A549 (cell line): ENCODE data around the gene TBX1.

ENCODE experiments used
- BHLHE40 ChIP-seq: IDR thresholded peaks from 2 replicates; pipeline ENCODE4 v1.6.1; 2012; ENCODE audit warnings: low read depth, low read length, inconsistent platforms
- CBX8 ChIP-seq: fragments of 200-600 bp; sonication (generic); IDR thresholded peaks from 2 replicates; pipeline ENCODE4 v1.6.1; 2016
- CEBPB ChIP-seq, 2 experiments: fragments of >200 bp in 1 of 2; sonication (Bioruptor Twin) in 1 of 2; formaldehyde crosslinking in 1 of 2; IDR thresholded peaks; 2 replicates each; pipeline ENCODE4 v1.6.1; 2012 to 2016
- CHD2 ChIP-seq: fragments of 150-350 bp; IDR thresholded peaks from 2 replicates; pipeline ENCODE4 v1.6.1; 2014; ENCODE audit warnings: low read length; ENCODE audit not compliant: partially characterized antibody
- HDAC2 ChIP-seq: fragments of 200-600 bp; sonication (generic); IDR thresholded peaks from 2 replicates; pipeline ENCODE4 v1.6.1; 2016
- JUNB ChIP-seq: fragments of >200 bp; sonication (Bioruptor Twin); formaldehyde crosslinking; IDR thresholded peaks from 2 replicates; pipeline ENCODE4 v1.6.1; 2016
- NFE2L2 ChIP-seq: fragments of 150-350 bp; conservative IDR thresholded peaks from 2 replicates; pipeline ENCODE4 v1.6.1; 2014; ENCODE audit warnings: low read length
- POLR2A ChIP-seq: IDR thresholded peaks from 2 replicates; pipeline ENCODE4 v1.6.1; 2012; ENCODE audit warnings: mild to moderate bottlenecking, low read length
- RAD21 ChIP-seq, 2 experiments: fragments of >200 bp in 1 of 2; sonication (Bioruptor Twin) in 1 of 2; formaldehyde crosslinking in 1 of 2; IDR thresholded peaks in 1 of 2; conservative IDR thresholded peaks in 1 of 2; 2 replicates in 1 of 2; 3 replicates in 1 of 2; pipeline ENCODE4 v1.6.1; 2012 to 2018; ENCODE audit warnings: inconsistent platforms in 1 of 2
- SMC3 ChIP-seq: fragments of >200 bp; sonication (Bioruptor Twin); formaldehyde crosslinking; IDR thresholded peaks from 3 replicates; pipeline ENCODE4 v1.6.1; 2018; ENCODE audit warnings: inconsistent platforms
- TF ChIP-seq, protein P1 (sequence below): fragments of >200 bp; sonication (Bioruptor Twin); formaldehyde crosslinking; IDR thresholded peaks from 3 replicates; pipeline ENCODE4 v1.6.1; 2016
- TF ChIP-seq, protein P2 (sequence below): fragments of >200 bp; sonication (Bioruptor Twin); formaldehyde crosslinking; IDR thresholded peaks from 3 replicates; pipeline ENCODE4 v1.5.1; 2016
- TF ChIP-seq, protein P3 (sequence below): fragments of 200-600 bp; sonication (generic); IDR thresholded peaks from 2 replicates; pipeline ENCODE4 v1.6.1; 2016; ENCODE audit warnings: antibody characterized with exemption, mild to moderate bottlenecking, moderate library complexity

DNA sequence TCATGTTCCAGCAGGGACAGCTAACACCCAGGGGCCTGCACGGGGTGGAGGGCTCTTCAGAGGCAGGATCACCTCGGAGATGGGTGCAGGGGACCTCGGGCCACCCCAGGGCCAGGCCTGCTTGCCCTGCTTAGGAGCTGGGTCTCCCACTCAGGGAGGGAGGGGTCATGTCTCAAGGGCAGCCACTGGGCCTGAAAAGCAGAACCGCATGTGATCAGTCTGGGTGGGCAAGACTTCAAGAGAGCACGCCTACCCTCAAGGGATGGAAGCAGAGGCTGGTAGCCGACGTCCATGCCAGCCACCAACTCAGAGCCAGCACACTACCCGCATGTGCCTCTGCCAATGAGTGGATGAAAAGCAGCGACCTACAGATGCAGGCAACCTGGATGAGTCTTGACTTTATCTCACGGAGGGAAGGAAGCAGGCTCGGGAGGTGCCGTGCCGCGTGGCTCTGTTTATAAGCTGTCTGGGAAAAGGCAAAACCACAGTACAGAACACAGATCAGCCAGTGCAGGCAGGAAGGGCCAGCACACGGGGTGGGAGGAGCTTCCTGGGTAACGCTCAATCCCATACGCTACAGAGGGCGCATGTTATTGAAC, 16.0 kb downstream of the TBX1 start:
- TF ChIP-seq, protein P1, sequence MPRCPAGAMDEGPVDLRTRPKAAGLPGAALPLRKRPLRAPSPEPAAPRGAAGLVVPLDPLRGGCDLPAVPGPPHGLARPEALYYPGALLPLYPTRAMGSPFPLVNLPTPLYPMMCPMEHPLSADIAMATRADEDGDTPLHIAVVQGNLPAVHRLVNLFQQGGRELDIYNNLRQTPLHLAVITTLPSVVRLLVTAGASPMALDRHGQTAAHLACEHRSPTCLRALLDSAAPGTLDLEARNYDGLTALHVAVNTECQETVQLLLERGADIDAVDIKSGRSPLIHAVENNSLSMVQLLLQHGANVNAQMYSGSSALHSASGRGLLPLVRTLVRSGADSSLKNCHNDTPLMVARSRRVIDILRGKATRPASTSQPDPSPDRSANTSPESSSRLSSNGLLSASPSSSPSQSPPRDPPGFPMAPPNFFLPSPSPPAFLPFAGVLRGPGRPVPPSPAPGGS, result no peak
- TF ChIP-seq, protein P2, sequence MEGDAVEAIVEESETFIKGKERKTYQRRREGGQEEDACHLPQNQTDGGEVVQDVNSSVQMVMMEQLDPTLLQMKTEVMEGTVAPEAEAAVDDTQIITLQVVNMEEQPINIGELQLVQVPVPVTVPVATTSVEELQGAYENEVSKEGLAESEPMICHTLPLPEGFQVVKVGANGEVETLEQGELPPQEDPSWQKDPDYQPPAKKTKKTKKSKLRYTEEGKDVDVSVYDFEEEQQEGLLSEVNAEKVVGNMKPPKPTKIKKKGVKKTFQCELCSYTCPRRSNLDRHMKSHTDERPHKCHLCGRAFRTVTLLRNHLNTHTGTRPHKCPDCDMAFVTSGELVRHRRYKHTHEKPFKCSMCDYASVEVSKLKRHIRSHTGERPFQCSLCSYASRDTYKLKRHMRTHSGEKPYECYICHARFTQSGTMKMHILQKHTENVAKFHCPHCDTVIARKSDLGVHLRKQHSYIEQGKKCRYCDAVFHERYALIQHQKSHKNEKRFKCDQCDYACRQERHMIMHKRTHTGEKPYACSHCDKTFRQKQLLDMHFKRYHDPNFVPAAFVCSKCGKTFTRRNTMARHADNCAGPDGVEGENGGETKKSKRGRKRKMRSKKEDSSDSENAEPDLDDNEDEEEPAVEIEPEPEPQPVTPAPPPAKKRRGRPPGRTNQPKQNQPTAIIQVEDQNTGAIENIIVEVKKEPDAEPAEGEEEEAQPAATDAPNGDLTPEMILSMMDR, result no peak
- TF ChIP-seq CBX8 (no peak), CEBPB (IDR thresholded peaks at IDR 0.05) (no peak), JUNB (no peak), CHD2 (no peak), HDAC2 (no peak), RAD21 (conservative IDR thresholded peaks at IDR 0.05 in 1 of 2, IDR thresholded peaks at IDR 0.05 in 1 of 2) (no peak), POLR2A (no peak), NFE2L2 (no peak), BHLHE40 (no peak), SMC3 (no peak)
- TF ChIP-seq, protein P3, sequence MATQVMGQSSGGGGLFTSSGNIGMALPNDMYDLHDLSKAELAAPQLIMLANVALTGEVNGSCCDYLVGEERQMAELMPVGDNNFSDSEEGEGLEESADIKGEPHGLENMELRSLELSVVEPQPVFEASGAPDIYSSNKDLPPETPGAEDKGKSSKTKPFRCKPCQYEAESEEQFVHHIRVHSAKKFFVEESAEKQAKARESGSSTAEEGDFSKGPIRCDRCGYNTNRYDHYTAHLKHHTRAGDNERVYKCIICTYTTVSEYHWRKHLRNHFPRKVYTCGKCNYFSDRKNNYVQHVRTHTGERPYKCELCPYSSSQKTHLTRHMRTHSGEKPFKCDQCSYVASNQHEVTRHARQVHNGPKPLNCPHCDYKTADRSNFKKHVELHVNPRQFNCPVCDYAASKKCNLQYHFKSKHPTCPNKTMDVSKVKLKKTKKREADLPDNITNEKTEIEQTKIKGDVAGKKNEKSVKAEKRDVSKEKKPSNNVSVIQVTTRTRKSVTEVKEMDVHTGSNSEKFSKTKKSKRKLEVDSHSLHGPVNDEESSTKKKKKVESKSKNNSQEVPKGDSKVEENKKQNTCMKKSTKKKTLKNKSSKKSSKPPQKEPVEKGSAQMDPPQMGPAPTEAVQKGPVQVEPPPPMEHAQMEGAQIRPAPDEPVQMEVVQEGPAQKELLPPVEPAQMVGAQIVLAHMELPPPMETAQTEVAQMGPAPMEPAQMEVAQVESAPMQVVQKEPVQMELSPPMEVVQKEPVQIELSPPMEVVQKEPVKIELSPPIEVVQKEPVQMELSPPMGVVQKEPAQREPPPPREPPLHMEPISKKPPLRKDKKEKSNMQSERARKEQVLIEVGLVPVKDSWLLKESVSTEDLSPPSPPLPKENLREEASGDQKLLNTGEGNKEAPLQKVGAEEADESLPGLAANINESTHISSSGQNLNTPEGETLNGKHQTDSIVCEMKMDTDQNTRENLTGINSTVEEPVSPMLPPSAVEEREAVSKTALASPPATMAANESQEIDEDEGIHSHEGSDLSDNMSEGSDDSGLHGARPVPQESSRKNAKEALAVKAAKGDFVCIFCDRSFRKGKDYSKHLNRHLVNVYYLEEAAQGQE, result no peak
